GM19455 (cell line): ENCODE results near the gene MADCAM1.
"Not testable (repeated sequence)": the region's sequence is repeated elsewhere in the genome, so short reads cannot be mapped to it uniquely, and the experiment has no call there.

Experiments
- ATAC-seq: cut with Tn5 transposase; IDR thresholded peaks from one replicate; pipeline ENCODE4 v1.9.1; 2021; ENCODE audit not compliant: unreplicated experiment

The MADCAM1 gene

DNA sequence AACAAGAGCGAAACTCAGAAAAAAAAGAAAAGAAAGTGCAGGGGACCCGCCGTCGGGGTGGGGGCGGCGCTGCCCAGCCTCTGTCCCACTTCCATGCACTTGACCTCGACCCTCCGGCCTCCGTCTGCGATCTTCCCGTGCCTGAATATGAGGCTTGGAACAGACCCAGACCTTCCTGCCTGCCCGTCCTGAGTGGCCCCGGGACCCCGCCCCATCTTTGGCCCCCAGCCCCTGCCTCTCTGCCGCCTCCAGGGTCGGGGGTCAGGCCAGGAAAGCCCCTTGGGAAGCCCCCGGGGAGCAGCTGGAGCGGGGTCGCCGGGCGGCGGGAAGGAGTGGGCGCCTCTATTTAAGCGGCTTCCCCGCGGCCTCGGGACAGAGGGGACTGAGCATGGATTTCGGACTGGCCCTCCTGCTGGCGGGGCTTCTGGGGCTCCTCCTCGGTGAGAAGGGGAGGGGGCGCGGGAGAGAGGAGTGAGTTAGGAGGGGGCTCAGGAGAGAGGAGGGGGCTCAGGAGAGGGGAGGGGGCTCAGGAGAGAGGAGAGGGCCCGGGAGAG is at the start of gene MADCAM1:
Gene MADCAM1, plus strand, starts transcription at position 375 of the 554 bp plus-strand sequence. Its CDS starts 14 bp downstream, at position 389.
- ATAC-seq, result no peak

GRCh38 chr19:447064-447426 is 49.2 kb upstream of the MADCAM1 start:
- no peak for ATAC-seq

GRCh38 chr19:447816-448560 is 48.3 kb upstream of the MADCAM1 start:
- ATAC-seq, result no peak

DNA sequence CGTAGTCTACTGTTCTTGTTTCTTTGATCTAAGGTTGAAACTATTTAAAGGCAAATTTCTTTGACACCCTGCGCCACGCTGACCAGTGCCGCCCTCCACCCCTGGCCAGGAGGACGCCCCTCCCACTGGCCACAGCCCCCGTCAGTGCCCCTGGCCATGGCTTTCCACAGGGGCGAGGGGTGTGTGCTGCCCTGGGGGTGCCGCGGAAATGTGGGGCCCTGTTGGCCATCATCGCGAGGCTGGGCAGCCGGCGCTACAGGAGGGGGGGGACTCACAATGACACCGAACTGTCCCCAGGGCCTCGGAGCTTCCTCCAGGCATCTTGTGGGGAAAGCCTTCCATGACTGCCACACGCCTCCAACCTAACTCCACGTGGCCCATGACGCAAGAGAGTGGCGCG is 46.4 kb upstream of the MADCAM1 start:
- no peak for ATAC-seq

GRCh38 chr19:450912-451481 is 45.3 kb upstream of the MADCAM1 start:
- not testable (repeated sequence) for ATAC-seq

- ATAC-seq, result no peak
These were observed 43.5 kb upstream of the MADCAM1 start for GRCh38 chr19:452829-453228.

GRCh38 chr19:453606-454005 is 42.7 kb upstream of the MADCAM1 start:
- ATAC-seq, result no peak

GRCh38 chr19:455031-455705 is 41.1 kb upstream of the MADCAM1 start:
- no peak for ATAC-seq

- ATAC-seq, result no peak
These were observed 40.3 kb upstream of the MADCAM1 start for GRCh38 chr19:455851-456546.

GRCh38 chr19:456547-457110 is 39.7 kb upstream of the MADCAM1 start:
- no peak for ATAC-seq

DNA sequence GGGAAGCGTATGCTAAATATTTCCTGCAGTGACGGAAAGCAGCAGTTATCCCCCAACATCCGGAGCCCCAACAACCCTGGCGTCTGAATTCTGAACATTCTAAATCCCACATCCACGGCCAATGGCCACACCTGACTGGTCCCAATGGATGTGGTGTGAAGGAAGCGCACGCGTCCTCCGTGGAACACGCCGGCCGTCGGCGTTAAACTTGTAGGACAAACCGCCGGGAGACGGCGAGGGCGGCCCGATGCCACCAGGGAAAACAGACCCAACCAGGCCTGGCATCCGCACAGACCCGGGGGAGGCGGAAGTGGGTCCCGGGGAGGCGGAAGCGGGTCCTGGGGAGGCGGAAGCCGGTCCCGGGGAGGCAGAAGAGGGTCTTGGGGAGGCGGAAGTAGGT is 38.6 kb upstream of the MADCAM1 start:
- ATAC-seq, result no peak

DNA sequence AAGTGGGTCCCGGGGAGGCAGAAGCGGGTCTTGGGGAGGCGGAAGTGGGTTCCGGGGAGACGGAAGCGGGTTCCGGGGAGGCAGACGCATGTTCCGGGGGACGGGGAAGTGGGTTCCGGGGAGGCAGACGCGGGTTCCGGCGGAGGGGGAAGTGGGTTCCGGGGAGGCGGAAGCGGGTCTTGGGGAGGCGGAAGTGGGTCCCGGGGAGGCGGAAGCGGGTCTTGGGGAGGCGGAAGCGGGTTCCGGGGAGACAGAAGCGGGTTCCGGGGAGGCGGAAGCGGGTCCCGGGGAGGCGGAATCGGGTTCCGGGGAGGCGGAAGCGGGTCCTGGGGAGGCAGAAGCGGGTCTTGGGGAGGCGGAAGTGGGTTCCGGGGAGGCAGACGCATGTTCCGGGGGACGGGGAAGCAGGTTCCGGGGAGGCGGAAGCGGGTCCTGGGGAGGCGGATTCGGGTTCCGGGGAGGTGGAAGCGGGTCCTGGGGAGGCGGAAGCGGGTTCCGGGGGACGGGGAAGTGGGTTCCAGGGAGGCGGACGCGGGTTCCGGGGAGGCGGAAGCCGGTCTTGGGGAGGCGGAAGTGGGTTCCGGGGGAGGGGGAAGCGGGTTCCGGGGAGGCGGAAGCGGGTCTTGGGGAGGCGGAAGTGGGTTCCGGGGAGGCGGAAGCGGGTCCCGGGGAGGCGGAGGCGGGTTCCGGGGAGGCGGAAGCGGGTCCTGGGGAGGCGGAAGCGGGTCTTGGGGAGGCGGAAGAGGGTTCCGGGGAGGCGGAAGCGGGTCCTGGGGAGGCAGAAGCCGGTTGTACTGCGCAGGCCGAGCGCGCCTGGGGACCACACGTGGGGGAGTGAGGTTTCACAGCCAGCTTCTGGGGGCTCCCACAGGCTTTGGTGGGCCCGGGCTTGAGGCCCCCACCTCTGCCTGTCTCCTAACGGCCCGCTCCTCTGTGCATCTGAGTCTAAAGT is 37.9 kb upstream of the MADCAM1 start:
- no peak for ATAC-seq

- no peak for ATAC-seq
These were observed 36.4 kb upstream of the MADCAM1 start for GRCh38 chr19:459724-460511.

DNA sequence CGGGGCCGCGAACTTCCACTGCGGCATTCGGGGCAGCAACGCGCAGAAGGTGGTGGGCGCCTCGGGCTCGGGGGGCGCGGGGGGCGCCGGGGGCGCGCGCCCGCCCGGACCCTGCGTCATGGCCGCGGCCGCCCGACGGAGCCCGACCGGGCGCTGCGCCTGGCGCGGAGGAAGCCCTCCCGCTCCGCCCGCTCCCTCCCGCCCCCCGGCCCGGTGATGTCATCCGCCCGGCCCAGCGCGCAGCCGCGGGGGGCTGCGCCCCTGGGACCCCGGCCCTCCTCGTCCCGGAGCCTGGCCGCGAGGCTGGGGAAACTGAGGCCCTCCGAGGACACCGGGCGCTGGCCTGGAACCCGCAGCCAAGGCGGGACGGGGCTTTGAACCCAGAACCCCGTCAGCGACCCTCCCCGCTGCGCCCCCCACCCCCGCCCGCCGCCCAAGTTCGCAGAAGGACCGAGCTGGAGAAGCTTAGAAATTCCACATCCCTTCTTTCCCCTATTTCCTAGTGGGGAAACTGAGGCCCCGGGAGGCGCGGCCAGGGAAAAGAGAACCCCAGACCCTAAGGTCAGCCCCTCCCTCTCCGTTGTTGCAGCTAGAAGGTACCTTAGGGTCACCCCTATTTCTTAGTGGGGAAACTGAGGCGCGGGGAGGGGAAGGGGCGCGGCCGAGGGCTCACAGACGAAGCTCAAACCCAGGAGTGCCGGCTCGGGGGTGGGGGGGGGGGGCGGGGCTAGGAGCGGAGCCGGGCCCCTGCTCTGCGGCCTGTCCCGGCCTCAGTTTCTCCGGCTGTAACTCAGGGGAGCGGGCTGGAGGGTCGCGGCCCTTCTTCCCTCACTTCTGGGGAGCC is 35.2 kb upstream of the MADCAM1 start, which contains the start of gene SHC2:
Gene SHC2, minus strand, starts transcription at position 157 of the 844 bp plus-strand sequence. Its CDS starts 37 bp downstream, at position 120.
- ATAC-seq, result no peak

GRCh38 chr19:461721-462551 is 34.4 kb upstream of the MADCAM1 start:
- ATAC-seq, result no peak

- ATAC-seq, result no peak
These were observed 32.6 kb upstream of the MADCAM1 start for GRCh38 chr19:463483-464207.

GRCh38 chr19:464208-464545 is 32.1 kb upstream of the MADCAM1 start:
- no peak for ATAC-seq
